ENCODE data around the gene NCKAP5.

NCKAP5 gene

DNA sequence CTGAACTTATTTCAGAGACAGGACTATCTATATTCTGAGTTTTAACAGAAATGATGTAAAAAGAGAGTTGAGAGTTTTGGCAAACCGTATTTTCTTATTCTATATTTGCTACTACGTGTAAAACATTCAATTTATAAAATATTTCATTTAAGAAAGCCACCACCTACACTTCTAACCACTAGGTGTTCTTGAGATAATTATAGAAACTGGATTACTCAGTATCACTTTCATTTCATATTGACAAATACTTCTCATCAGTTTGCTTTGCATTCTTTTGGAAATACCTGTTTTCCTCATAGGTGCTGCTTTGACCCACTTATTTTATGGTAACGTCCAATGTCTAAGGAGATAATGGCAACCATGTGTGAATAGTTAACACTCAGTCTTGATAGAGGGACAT is 794.9 kb downstream of the NCKAP5 start:
- no peak for DNase-seq

DNA sequence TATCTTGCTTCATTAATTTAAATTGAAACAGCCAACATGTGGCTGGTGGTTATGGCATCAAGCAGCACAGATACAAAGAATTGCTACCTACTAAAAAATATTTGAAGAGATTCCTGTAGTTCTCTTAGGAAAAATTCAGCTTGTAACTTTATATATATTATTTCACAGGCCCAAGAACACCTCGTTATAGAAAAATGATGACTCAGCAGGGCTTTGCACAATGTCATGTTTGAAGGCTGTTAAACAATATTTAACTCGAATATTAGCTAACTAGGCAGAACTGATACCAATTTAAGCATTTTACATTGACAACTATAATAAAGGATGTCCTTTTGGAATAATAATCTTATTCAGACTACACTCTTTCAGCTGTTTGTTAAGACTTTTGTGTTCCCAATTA is 795.9 kb downstream of the NCKAP5 start:
- DNase-seq, result no peak

DNA sequence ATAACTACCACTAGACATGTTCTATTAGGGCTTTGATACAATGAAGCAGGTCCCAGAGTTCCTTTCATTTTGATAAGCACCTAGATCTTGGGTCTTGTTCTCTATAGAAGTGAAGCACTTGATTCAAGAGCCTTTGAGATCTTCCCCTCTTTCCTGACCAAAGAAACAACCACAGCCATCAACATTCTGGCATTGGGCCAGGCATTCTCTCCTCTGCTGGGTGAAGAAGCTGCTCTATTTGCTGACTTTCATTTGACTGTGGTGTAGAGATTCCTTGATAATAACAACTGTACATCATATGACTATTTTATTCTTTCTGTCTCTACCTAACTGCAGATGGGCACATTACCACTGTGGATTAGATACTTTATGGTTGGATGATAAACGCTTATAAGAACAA is 801.7 kb downstream of the NCKAP5 start:
- no peak for DNase-seq

DNA sequence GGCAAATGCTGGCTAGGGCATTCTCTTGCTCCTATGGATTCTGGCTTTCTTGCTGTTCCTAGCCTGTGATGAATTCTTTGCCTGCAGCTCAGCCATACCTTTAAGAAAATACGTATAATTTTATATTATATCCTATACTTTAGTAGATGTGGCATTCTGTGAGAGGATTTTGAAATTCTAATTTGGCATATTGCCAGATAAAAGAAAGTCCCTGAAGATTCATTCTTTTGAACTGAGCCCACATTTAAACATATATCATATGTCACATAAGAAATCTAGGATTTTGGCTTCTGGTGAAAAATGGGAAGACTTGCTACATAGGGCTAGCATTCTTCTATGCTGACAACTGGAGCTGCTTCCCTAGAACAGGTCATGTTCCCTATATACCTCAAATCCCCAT is 806.8 kb downstream of the NCKAP5 start:
- DNase-seq, result no peak

DNA sequence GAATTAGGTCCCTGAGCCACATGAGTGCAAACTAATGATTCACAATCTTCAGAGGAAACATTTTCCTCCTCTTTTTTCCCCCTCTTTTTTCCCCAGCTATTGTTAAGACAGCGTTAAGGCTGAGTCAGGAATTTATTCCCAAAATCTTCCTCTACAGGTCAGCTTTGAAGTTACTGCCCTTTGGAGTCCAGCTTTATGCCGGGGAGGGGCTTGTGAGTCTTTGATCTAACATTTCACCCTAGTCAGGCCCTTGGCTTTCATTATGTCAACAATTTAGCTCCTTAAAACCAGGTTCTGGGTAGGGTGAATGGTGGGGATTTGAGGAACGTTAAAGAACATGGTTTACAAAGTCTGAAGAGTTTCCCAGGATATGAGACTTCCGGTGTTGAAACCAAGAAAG is 807.3 kb downstream of the NCKAP5 start:
- DNase-seq, result no peak

DNA sequence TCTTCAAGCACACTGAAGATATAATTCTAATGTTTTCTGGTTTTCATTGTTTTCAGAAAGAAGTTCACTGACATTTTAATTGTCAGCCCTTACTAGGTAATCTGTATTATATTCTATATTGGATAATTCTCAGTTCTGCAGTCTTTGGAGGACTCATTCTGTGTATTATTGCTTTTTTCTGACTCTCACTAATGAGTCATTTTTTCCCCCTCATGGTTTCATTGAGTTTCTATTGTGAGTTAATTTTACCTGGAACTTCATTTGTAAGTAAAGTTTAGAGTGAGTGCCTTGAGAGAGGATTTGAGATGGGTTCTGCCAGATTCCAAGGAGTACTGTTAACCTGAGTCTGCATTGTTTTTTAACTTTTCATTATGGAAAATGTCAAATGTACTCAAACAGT is 807.9 kb downstream of the NCKAP5 start:
- no peak for DNase-seq

DNA sequence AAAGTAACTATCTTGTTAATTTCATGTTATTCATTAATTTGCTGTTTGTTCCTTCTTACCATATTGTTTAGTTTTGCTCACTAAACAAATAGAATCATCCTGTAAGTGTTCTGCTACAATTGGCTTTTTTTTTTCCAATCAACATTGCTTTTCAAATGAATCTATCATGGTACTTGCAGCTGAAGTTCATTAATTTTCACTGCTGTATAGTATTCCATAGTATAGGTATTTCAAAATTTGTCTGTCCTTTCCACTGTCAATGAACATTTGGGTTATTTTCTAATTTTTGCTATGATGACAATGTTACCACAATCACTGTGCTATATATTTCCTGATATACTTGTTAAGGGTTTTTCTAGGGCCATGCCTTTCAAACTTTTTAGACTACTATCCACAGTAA is 809.3 kb downstream of the NCKAP5 start:
- DNase-seq, result no peak

DNA sequence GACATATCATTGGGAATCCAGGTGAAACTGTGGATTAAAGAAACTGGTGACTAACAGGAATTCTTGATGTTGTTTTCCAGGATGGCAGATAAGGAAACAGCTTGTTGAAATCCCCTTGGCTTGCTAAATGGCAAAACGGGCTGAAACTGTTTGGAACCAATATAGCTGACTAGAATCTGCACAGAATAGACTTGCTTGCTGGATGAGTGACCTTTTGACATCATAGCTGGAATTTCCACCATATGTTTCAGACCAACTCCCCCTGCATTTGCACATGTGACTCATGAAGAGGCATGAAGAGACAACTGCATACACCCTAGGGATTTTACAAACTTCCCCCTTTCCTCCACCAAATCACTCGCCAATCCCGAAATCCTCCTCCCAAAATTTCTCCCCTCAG is 810.6 kb downstream of the NCKAP5 start:
- no peak for DNase-seq

DNA sequence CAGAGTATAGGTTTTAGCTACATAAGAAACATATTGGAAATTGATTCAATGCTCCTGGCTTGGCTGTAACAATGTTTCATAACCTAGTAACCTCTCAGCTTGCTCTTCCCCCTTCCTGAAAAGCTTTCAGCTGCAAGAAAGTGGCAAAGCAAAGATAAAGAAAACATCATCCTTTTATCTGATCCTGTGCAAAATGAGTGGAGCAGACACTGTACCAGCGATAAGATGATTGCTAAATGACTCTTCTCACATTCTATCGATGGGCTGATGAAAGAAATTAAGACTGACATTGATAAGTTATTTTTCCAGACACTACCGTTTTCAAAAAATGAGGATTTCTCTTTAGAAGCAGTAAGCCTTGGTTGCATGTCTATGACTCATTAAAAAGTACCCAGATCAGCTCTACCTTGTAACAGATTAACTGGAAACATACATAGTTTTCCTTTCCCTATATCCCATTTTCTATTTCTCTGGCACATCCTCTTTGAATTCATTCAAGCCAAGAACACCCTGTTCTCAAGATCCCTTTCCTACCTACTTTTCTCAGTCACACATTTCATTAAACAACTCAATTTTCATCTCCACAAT is 811.2 kb downstream of the NCKAP5 start:
- no peak for DNase-seq

DNA sequence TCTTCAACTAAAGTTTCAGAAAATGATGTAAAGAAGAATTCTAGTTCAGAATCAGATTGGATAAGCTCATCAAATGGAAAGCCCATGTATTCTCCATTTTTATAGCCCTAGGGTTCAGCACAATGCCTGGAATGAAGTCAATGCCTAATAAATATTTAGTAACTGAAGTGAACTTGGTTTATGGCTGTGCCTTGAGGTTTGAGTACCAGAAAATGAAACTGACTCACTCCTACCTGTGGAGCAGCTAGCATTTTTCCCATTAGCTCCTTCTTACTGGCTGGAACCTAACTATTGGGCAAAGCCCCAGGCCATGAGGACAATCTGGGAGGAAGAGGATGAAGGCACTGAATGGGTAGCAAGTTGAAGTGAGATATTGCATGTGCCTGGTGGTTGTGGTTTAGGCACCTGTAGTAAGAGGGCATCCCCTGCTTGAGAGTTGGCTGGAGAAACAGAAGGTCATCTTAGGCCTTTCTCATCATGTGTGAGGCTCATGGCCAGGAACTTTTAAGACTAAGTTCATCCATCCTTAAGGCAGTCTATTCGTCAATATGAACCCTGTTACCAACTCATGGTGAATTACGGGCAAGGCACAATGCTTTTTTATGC is 813.3 kb downstream of the NCKAP5 start:
- DNase-seq, result no peak

DNA sequence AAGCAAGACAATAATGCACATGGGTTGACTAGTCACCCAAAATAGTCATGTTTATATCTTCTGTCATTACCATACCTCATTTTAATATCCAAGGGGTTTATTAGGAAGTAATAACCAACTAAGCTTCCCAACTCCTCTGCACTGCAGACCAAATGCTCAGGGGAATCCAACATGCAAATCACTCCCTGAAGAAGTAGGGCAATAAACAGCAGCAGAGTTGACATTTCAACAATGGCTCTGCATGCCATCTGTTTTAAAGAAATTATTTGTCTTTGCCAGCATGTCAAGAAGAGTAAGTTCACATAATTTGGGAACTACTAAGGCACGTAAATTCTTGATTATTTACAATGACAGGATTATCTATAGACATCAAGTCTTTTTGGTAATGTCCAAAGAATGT is 813.9 kb downstream of the NCKAP5 start:
- no peak for DNase-seq

DNA sequence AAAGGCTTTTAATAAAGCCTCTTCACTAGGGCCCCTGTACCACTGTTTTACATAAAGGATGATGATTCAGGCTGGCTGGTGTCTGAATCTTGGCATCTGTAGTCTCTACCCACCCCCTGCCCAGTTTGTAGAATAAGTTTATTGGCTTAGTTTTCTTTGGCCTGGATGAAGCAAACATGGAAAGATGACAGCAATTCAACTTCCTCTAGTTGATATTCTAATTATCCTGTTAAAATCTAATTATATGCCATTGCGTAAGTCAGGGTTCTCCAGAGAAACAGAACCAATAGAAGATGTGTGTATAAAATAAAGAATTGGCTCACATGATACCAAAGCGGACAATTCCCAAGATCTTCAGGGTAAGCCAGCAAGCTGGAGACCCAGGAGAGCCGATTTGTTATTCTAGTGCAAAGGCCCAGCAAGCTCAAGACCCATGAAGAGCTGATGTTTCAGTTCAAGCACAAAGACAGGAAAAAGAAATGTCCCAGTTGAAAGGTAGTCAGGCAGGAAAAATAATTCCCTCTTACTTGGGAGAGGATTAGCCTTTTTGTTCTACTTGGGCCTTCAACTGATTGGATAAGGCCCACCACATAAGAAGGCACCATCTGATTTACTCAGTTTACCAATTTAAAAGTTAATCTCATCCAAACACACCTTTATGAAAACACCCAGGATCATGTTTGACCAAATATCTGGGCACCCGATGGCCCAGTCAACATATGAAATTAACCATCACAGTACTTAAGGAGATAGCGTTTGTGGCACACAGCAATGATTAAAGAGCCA is 815.6 kb downstream of the NCKAP5 start:
- DNase-seq, result no peak

DNA sequence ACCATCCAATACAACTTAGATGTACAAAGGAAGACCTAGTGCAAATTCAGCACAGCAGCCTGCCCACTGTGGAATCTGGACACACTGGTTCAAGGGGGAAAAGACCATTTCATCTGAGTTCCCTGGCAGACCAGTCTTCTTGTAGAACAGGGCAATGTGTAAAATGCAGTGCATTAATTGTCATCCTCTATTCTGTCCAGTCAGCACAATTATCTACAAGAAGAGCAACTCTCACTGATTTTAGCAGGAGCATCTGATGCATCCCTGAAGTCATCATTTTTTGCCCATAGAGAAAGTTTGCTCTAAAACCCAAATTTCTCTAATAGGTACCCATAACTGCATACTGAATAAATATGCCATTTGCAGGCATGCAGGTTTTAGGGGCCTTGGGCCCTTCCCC is 816.4 kb downstream of the NCKAP5 start:
- DNase-seq, result no peak

DNA sequence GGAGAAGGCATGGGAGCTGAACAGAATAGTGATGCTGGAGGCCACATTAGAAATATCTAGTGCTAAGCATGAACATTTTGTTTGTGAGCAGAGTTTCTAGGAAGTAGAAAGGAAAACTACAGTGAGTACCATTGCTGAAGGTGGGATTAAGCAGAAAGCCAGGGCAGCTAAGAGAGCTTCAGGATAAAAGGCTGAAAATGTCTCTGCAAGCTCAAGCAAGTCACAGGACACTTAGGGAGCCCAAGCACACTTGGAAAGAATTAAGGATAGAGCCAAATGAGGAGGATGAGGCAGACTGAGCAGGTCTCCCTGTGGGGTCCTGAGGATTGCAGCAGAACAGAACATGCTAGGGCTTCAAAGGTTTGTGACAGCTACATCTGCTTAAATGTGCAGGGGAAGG is 817.7 kb downstream of the NCKAP5 start:
- no peak for DNase-seq

DNA sequence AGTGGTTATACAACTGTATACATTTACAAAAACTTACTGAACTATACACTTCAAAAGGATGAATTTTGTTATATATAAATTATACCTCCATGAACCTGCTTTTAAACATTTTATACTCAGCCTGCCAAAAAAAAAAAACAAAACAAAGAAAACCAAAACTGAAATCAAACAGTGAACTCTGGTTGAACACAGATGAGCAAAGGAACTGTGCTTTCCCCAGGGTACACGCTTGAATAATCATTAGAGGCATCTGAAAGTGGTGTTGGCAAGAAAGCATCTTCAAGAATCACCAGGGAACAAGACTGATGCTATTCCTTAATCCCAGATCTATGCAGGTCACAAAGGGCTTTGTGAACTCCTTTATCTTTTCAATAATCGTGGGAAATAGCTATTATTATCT is 821.2 kb downstream of the NCKAP5 start:
- no peak for DNase-seq

DNA sequence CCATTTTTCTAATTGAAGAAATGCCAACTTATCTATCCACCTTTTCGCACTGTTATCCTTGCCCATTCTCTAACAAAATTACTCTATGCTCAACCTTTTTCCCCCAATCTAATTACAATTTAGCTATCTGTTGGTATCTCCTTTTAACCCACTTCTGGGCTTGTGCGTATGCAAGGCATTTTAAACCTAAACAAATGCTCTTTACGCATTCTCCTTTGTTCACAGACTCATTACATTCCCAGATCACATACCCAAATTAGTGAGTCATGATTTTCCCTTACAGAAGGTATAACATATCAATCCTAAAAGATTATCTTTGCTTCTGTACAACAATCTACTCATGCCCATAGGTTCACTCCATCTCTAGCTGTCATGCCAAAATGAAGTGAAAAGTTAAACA is 826.5 kb downstream of the NCKAP5 start:
- DNase-seq, result no peak

DNA sequence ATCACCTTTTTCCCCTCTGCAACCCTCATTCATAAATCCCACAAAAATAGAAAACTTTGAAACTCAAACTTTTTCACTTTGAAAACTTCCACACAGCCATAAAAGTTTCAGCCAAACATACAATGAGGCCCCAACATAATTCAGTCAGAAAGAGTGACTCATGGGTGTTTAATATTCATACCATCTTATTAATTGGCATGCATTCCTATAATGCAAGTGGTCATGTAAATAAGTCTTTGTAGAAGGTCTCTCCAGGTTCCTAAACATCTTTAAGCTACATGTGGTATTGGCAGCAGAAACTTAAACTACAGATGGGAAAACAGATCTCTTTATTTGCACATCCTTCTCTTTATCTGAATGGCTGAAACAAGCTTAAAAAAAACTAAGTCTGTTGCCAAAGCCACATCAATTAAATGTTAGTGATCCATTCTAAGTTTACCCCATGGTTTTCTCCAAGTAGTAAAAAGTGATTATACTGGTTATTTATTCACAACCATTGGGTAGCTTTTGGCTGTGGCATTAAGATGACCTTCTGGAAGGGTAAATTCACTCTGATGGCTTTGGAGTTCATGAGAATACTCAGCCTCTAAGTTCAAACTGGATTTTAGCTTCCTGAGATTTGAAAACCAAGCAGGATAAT is 828.1 kb downstream of the NCKAP5 start:
- no peak for DNase-seq

DNA sequence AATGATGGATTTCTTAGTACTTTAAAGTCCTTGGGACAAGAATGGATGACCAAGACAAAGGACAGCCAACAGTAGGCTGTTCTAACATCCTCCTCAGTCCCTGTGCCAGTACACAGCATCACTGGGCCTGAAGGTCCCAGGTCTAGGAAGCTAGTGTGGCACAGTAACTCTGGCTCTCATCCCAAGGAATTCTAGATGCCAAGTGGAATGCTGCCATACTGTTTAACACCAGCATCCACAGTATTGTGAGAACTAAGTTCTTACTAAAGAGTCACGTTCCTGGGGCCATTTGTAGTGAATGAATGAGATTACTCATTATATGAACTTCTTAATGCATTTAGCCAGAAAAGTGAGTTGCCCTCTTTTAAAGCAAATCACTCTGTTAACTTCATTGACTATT is 830.0 kb downstream of the NCKAP5 start:
- DNase-seq, result no peak

DNA sequence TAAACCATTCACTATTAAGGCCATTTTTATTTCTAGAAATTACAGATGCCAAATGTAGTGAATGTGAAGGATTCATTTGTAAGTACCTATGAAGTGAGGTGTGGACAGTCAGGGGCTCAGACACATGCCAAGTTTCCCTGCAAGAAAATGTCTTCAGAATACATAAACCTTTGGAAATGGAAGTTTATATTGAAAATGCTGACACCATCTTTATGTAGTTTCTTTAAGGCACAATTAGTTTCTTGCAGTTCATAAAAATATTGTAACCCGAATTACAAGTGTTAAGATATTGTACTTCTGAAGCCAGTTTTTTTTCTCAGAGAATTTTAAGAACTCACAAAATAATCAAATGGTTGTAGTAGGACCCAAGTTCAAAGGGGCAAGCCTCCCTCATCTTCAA is 832.2 kb downstream of the NCKAP5 start:
- DNase-seq, result no peak

DNA sequence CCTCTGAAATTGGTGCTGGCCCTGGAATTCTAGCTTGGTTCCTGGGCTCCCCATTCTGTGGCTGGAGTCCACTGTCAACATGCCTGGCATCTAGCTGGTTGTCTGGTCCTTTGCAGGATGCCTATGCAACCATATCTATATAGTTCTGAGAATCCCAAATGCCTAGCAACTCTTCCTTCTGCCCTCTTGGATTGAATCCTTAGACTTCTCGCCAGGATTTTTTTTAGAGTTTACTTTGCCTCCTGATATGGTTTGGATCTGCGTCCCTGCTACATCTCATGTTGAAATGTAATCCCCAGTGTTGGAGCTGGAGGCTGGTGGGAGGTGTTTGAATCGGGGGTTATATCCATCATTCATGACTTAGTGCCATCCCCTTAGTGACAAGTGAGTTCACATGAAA is 833.3 kb downstream of the NCKAP5 start:
- DNase-seq, result no peak

DNA sequence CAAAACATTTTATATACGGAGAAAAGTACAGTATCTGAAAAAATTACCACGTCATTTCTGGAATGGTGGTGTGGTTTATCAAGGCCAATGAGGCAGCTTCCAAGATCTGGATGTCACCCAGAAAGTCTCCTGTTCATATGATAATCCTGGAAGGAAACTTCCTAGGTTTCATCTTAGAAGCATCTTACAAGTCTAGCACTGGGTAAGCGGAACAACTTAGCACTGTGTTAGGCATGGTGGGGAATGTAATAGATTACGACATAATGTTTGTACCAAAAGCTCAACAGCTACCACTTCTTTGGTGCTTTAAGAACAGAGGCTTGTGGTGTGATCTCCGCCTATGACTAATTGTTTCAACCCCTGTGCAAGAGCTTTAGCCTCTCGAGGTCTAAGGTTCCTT is 835.2 kb downstream of the NCKAP5 start:
- no peak for DNase-seq

DNA sequence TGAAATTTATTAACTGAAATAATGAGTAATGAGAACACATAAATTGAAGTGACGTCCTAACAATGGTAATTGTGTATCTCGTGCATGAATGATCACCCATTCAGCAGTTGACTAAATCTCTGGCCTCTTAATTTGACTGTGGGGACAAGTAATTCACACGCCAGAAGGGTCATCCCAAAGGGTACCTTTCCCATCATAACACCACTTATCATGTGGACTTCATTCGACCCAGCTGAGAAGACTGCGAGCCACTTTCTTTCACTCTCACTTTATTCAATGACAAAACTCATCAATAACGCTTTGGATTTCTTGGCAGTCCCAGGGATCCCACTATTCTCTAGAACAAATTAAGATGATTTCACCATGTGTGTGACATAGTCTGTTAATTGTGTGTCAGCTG is 835.6 kb downstream of the NCKAP5 start:
- DNase-seq, result no peak

DNA sequence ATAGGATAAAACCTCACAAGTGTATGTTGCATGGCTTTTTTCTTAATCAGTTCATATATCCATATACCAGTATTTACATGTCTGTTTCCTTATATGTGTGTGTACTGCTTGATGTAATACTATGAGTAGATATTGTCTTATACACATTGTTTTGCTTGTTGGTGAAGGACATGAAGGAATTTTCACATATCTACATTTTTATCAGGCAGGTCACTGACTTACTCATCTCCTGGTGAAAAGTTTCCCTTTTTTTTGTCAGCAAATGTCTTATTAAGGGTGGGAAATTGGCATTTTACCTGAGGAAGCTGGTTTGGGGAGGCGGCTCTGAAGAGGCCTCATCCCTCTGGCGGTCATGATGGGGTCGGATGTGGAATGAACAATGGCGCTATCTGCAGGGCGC is 836.8 kb downstream of the NCKAP5 start:
- no peak for DNase-seq

DNA sequence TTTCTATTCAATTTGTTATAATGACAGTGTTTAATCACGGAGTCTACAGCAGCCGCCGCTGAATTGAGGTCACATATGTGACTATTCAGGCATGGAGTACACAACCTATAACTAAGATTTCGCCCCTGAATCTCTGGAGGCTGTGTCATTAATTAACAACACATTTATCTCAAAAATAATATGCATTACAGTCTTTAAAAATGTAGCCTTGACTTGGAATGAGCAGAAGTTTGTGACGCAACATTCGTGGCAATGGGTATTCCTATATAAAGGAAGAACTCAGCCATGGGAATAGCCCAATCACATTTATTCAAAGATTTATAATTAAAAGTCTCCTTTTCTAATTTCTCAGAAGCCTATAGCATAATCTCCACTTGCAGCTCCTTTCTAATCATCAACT is 837.7 kb downstream of the NCKAP5 start:
- DNase-seq, result no peak

Data from activated CD4-positive, CD25-positive, alpha-beta regulatory T cell treated with anti-CD3 and anti-CD28 coated beads, Interleukin-2, amount 50 U/mL, for 72 hours (primary cell).